Tibial nerve (tissue), 3 donors: Measurements from ENCODE around the gene FERMT3.

Experiments
- POLR2A ChIP-seq, 2 donors: fragments of 450-650 bp; IDR thresholded peaks; one replicate each; pipeline ENCODE4 v1.6.1; 2017; ENCODE audit warnings: antibody characterized with exemption in 2 of 2, mild to moderate bottlenecking in 2 of 2, moderate library complexity in 2 of 2
- TF ChIP-seq, protein P1 (sequence below), 5 experiments: fragments of 200-600 bp in 3 of 5; fragments of 450-650 bp in 2 of 5; sonication (generic) in 3 of 5; IDR thresholded peaks; one replicate each; pipeline ENCODE4 v1.5.1; 2016 to 2019; ENCODE audit warnings: antibody characterized with exemption in 5 of 5, mild to moderate bottlenecking in 3 of 5, moderate library complexity in 2 of 5

DNA sequence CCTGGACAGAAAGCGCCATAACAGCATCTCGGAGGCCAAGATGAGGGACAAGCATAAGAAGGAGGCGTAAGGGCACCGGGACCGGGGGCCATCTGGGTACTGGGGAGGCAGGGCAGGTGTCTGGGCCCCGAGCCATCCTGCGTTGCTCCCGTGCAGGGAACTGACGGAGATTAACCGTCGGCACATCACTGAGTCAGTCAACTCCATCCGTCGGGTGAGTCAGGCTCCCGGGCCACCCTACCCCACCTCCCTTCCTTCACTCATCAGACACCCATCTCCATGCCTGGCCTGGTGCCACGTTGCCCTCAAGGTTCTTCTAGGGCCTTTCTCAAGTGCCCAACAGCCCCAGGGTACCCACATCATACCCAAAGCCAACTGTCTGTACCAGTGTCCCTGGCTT is 59.8 kb downstream of the FERMT3 start:
- TF ChIP-seq, protein P1, sequence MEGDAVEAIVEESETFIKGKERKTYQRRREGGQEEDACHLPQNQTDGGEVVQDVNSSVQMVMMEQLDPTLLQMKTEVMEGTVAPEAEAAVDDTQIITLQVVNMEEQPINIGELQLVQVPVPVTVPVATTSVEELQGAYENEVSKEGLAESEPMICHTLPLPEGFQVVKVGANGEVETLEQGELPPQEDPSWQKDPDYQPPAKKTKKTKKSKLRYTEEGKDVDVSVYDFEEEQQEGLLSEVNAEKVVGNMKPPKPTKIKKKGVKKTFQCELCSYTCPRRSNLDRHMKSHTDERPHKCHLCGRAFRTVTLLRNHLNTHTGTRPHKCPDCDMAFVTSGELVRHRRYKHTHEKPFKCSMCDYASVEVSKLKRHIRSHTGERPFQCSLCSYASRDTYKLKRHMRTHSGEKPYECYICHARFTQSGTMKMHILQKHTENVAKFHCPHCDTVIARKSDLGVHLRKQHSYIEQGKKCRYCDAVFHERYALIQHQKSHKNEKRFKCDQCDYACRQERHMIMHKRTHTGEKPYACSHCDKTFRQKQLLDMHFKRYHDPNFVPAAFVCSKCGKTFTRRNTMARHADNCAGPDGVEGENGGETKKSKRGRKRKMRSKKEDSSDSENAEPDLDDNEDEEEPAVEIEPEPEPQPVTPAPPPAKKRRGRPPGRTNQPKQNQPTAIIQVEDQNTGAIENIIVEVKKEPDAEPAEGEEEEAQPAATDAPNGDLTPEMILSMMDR (IDR thresholded peaks at IDR 0.05): no peak
- no peak for TF ChIP-seq POLR2A (IDR thresholded peaks at IDR 0.05)
